B cell (primary cell): Measurements from ENCODE around the gene LILRA2. TPM values are rescaled to one million over a fixed set of nuclear protein-coding genes. Genes with fewer than 3 reads are reported as not detected.

Experiments used
- ATAC-seq: fragments of 200-7000 bp; cut with Tn5 transposase; one replicate; pipeline ENCODE4 v1.10.0; 2021; ENCODE audit warnings: low read depth, mild to moderate bottlenecking, moderate number of reproducible peaks, moderate library complexity
- CTCF ChIA-PET: fragments of 350-600 bp; sonication (Branson Sonifier 250); formaldehyde crosslinking; loops from one replicate; lab custom pipeline; 2021; ENCODE audit warnings: antibody characterized with exemption, inconsistent platforms; lab: Charles Lee
- POLR2A ChIA-PET: fragments of 350-600 bp; sonication (Branson Sonifier 250); formaldehyde crosslinking; loops from one replicate; lab custom pipeline; 2021; ENCODE audit warnings: antibody characterized with exemption; lab: Charles Lee
- DNase-seq: peaks from one replicate; pipeline ENCODE4 v3.0.0; 2013
- H2AFZ ChIP-seq: 2 replicates; pipeline ENCODE4 v1.6.1; 2012; ENCODE audit warnings: mild to moderate bottlenecking, low read depth, low read length; ENCODE audit not compliant: insufficient read depth, poor library complexity, severe bottlenecking
- H3K27ac ChIP-seq, 2 donors: 1 replicate in 1 of 2; 2 replicates in 1 of 2; pipeline ENCODE4 v1.5.1; 2012 to 2013; ENCODE audit warnings: low read length in 2 of 2, mild to moderate bottlenecking in 2 of 2, moderate library complexity in 1 of 2
- H3K27me3 ChIP-seq, 4 experiments: fragments of 200-600 bp in 1 of 4; sonication (generic) in 1 of 4; replicated peaks in 1 of 4; 1 replicate in 2 of 4; 2 replicates in 2 of 4; pipeline versions ENCODE4 v1.6.1 to v1.7.0; 2013 to 2016; ENCODE audit warnings: low read length in 3 of 4, mild to moderate bottlenecking in 2 of 4, mixed read lengths in 1 of 4, moderate library complexity in 1 of 4; ENCODE audit not compliant: insufficient read depth in 4 of 4, control insufficient read depth in 3 of 4; ENCODE audit errors: control extremely low read depth in 1 of 4
- H3K36me3 ChIP-seq, 2 experiments: replicated peaks in 1 of 2; 1 replicate in 1 of 2; 2 replicates in 1 of 2; pipeline versions ENCODE4 v1.6.1 to v1.7.1; 2013; ENCODE audit warnings: low read length in 1 of 2; ENCODE audit not compliant: insufficient read depth in 2 of 2, control insufficient read depth in 1 of 2; ENCODE audit errors: control extremely low read depth in 1 of 2, extremely low read depth in 1 of 2
- H3K4me1 ChIP-seq, 2 donors: fragments of 200-600 bp in 1 of 2; sonication (generic) in 1 of 2; 1 replicate in 1 of 2; 2 replicates in 1 of 2; pipeline versions ENCODE4 v1.5.1 to v1.6.1; 2013 to 2017; ENCODE audit warnings: low read length in 2 of 2; ENCODE audit not compliant: control insufficient read depth in 2 of 2, insufficient read depth in 2 of 2
- H3K4me2 ChIP-seq: replicated peaks from 2 replicates; pipeline ENCODE3; 2012; ENCODE audit warnings: mild to moderate bottlenecking, low read depth, low read length; ENCODE audit not compliant: poor library complexity, severe bottlenecking
- H3K4me3 ChIP-seq, 5 experiments: fragments of 200-600 bp in 1 of 5; sonication (generic) in 1 of 5; 1 replicate in 3 of 5; 2 replicates in 2 of 5; pipeline versions ENCODE4 v1.5.1 to v1.7.0; 2011 to 2016; ENCODE audit warnings: low read length in 4 of 5, mild to moderate bottlenecking in 4 of 5, low read depth in 2 of 5, control low read depth in 1 of 5, moderate library complexity in 1 of 5; ENCODE audit not compliant: insufficient read depth in 1 of 5; ENCODE audit errors: control extremely low read depth in 1 of 5, extremely low read depth in 1 of 5
- H3K79me2 ChIP-seq: fragments of 200-600 bp; sonication (generic); one replicate; pipeline ENCODE4 v1.6.0; 2016; ENCODE audit warnings: low read length; ENCODE audit not compliant: control insufficient read depth, insufficient read depth
- H3K9ac ChIP-seq: fragments of 200-600 bp; sonication (generic); 2 replicates; pipeline ENCODE4 v1.6.1; 2017; ENCODE audit warnings: mild to moderate bottlenecking, low read length, moderate library complexity
- H3K9me3 ChIP-seq, 3 donors: one replicate each; pipeline versions ENCODE4 v1.6.1 to v1.7.1; 2013; ENCODE audit warnings: low read length in 2 of 3; ENCODE audit not compliant: control insufficient read depth in 2 of 3, insufficient read depth in 1 of 3; ENCODE audit errors: control extremely low read depth in 1 of 3
- H4K20me1 ChIP-seq: 2 replicates; pipeline ENCODE4 v1.6.0; 2012; ENCODE audit warnings: mild to moderate bottlenecking, low read length; ENCODE audit not compliant: insufficient read depth, control insufficient read depth, poor library complexity, severe bottlenecking
- H3K27ac Mint-ChIP-seq: one replicate; pipeline ENCODE4 v1.8.0; 2021; ENCODE audit warnings: mixed read lengths
- H3K27me3 Mint-ChIP-seq: one replicate; pipeline ENCODE4 v1.8.0; 2021; ENCODE audit warnings: mixed read lengths
- H3K4me1 Mint-ChIP-seq: one replicate; pipeline ENCODE4 v1.8.0; 2021; ENCODE audit warnings: mixed read lengths
- H3K4me3 Mint-ChIP-seq: one replicate; pipeline ENCODE4 v1.8.0; 2021; ENCODE audit warnings: mixed read lengths
- H3K9me3 Mint-ChIP-seq: one replicate; pipeline ENCODE4 v1.8.0; 2022; ENCODE audit warnings: mixed read lengths; ENCODE audit not compliant: insufficient read depth
- EZH2 ChIP-seq: IDR thresholded peaks from 2 replicates; pipeline ENCODE4 v1.6.1; 2012; ENCODE audit warnings: borderline replicate concordance, low read depth, mild to moderate bottlenecking, moderate library complexity, low read length; ENCODE audit not compliant: insufficient read depth, poor library complexity, severe bottlenecking
- WGBS: methylation state at CpG from one replicate; pipeline ENCODE4 v1.1.5; 2013; ENCODE audit warnings: missing lambda C conversion rate; ENCODE audit not compliant: insufficient coverage; 5-methylcytosine and 5-hydroxymethylcytosine counted together
- intact Hi-C: fragments of 100-400 bp; cut with micrococcal nuclease; formaldehyde crosslinking; loops from one replicate; pipeline ENCODE4 v1.10.0; 2022
- polyA plus RNA-seq: library from polyadenylated mRNA; depleted of rRNA; stranded (reverse); fragments of >200 nt; gene quantifications from 2 replicates; pipeline ENCODE4 v1.2.3, GENCODE V29; 2012
- total RNA-seq, 2 donors: library from RNA; stranded (reverse); fragments of 120-200 nt in 1 of 2; gene quantifications; 1 replicate in 1 of 2; 2 replicates in 1 of 2; pipeline versions ENCODE4 v1.2.3 to v1.2.4, GENCODE V29; 2013 to 2022
- TF ChIP-seq, protein P1 (sequence below): fragments of 200-600 bp; IDR thresholded peaks from one replicate; pipeline ENCODE4 v1.8.0; 2022; ENCODE audit warnings: antibody characterized with exemption, mild to moderate bottlenecking

The LILRA2 gene
- total and polyA plus RNA-seq, 2 donors (not counting 1 experiment from before 2014, with no cell fraction given) = 0.25 to 2.8 TPM

DNA sequence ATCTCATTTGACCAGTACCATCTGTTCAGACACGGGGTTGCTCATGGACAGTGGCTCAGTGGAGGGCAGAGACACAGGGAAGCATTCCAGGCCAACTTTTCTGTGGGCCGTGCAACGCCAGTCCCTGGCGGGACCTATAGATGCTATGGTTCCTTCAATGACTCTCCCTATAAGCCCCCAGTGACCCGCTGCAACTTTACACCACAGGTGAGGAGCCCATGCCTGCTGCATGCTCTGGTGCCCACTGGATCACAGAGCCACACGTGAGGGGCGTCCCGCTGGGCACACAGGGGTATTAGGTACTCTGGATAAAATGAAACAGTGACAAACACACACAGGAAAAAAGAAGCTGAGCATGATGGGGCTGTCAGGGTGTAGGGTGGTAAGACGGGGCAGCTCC is 36.6 kb upstream of the LILRA2 start:
- 95% methylated on average over 4 of the region's 9 CpGs for WGBS
- CTCF ChIA-PET = no interaction called here
- Histone ChIP-seq H3K36me3 (no peaks in the 10 kb centered on the region), H3K27me3 (no peaks in the 10 kb centered on the region), H3K9ac (no peak overlapping the region), H4K20me1 (no peaks in the 10 kb centered on the region), H3K4me3 (no peak overlapping the region), H3K4me1 (peaks cover 10 to 12% of the 10 kb centered on the region in 2 donors), H3K9me3 (no peaks in the 10 kb centered on the region), H2AFZ (no peak overlapping the region), H3K4me2 (no peak overlapping the region), H3K27ac (no peak overlapping the region), H3K79me2 (no peaks in the 10 kb centered on the region)
- Mint-ChIP-seq H3K9me3 (no peaks in the 10 kb centered on the region), H3K27me3 (no peaks in the 10 kb centered on the region), H3K4me1 (peaks cover 18% of the 10 kb centered on the region), H3K27ac (no peak overlapping the region), H3K4me3 (no peak overlapping the region)
- POLR2A ChIA-PET = no interaction called here
- intact Hi-C loops = no loop called here
- TF ChIP-seq, protein P1, sequence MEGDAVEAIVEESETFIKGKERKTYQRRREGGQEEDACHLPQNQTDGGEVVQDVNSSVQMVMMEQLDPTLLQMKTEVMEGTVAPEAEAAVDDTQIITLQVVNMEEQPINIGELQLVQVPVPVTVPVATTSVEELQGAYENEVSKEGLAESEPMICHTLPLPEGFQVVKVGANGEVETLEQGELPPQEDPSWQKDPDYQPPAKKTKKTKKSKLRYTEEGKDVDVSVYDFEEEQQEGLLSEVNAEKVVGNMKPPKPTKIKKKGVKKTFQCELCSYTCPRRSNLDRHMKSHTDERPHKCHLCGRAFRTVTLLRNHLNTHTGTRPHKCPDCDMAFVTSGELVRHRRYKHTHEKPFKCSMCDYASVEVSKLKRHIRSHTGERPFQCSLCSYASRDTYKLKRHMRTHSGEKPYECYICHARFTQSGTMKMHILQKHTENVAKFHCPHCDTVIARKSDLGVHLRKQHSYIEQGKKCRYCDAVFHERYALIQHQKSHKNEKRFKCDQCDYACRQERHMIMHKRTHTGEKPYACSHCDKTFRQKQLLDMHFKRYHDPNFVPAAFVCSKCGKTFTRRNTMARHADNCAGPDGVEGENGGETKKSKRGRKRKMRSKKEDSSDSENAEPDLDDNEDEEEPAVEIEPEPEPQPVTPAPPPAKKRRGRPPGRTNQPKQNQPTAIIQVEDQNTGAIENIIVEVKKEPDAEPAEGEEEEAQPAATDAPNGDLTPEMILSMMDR = no peak
- TF ChIP-seq EZH2 = no peak
- DNase-seq = no peak
- ATAC-seq = no peak

DNA sequence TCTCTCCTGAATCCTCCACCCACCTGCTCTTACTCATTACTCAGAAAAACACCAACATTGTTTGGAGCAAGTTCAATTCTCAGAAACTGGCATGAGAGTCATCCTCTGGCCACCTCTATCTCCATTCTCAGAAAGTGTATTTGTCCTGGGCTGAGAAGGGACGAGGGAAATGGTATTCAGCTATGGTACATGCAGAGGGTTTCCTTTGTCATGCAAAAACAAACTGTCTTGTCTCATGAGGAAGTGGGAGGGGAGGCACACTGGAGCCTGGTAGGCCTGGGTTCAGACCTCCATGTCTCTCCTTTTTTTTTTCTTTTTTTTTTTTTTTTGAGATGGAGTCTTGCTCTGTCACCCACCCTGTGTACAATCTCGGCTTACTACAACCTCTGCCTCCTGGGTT is 31.9 kb upstream of the LILRA2 start:
- Mint-ChIP-seq H3K27ac (no peak overlapping the region), H3K9me3 (no peaks in the 10 kb centered on the region), H3K4me3 (no peak overlapping the region), H3K27me3 (no peaks in the 10 kb centered on the region), H3K4me1 (peaks cover 4% of the 10 kb centered on the region)
- ChIA-PET POLR2A (interaction anchor here (0.7 kb wide), 1 partner anchor 28 kb away, joined by 4 read pairs; no protein-coding TSS in a partner anchor), CTCF (no interaction called here)
- H3K79me2 ChIP-seq = no peaks in the 10 kb centered on the region
- H3K27me3 ChIP-seq = no peaks in the 10 kb centered on the region
- no CpG with 5 or more reads among the region's 2 CpGs for WGBS
- intact Hi-C loops = no loop called here
- no peaks in the 10 kb centered on the region for H4K20me1 ChIP-seq
- no peaks in the 10 kb centered on the region for H3K9me3 ChIP-seq
- no peak overlapping the region for H3K9ac ChIP-seq
- H3K4me3 ChIP-seq = no peak overlapping the region
- ATAC-seq (no peak), DNase-seq (no peak)
- no peak overlapping the region for H3K4me2 ChIP-seq
- no peak for TF ChIP-seq EZH2
- TF ChIP-seq, protein P1 = no peak
- no peak overlapping the region for H2AFZ ChIP-seq
- H3K4me1 ChIP-seq = peaks cover 0 to 4% of the 10 kb centered on the region in 2 donors
- no peak overlapping the region for H3K27ac ChIP-seq
- no peaks in the 10 kb centered on the region for H3K36me3 ChIP-seq
